KMS-11 (cell line): ENCODE results near the gene MTM1.

Experiments
- H2AFZ ChIP-seq: fragments of 200-600 bp; sonication (generic); 2 replicates; pipeline ENCODE4 v1.6.1; 2016; ENCODE audit warnings: antibody characterized with exemption, mixed run types, low read depth
- H3K27ac ChIP-seq: fragments of 200-600 bp; sonication (generic); 2 replicates; pipeline ENCODE4 v1.6.1; 2016; ENCODE audit warnings: mild to moderate bottlenecking, mixed run types
- H3K27me3 ChIP-seq: fragments of 200-600 bp; sonication (generic); 2 replicates; pipeline ENCODE4 v1.6.1; 2017; ENCODE audit warnings: mild to moderate bottlenecking, low read depth, mixed run types, moderate library complexity; ENCODE audit not compliant: insufficient read depth
- H3K36me3 ChIP-seq: fragments of 200-600 bp; sonication (generic); 2 replicates; pipeline ENCODE4 v1.6.1; 2017; ENCODE audit warnings: mild to moderate bottlenecking, mixed run types; ENCODE audit not compliant: insufficient read depth
- H3K4me1 ChIP-seq: fragments of 200-600 bp; sonication (generic); 2 replicates; pipeline ENCODE4 v1.6.1; 2016; ENCODE audit warnings: mild to moderate bottlenecking, low read depth, mixed run types; ENCODE audit not compliant: poor library complexity, severe bottlenecking
- H3K4me2 ChIP-seq: fragments of 200-600 bp; sonication (generic); 2 replicates; pipeline ENCODE4 v1.7.0; 2016; ENCODE audit warnings: mild to moderate bottlenecking, mixed run types
- H3K4me3 ChIP-seq: fragments of 200-600 bp; sonication (generic); IDR thresholded peaks from 2 replicates; pipeline ENCODE4 v1.6.1; 2017; ENCODE audit warnings: low read depth, low read length, mixed read lengths; ENCODE audit not compliant: insufficient read depth
- H3K79me2 ChIP-seq: fragments of 200-600 bp; sonication (generic); 2 replicates; pipeline ENCODE4 v1.6.1; 2016; ENCODE audit warnings: low read depth, mixed run types; ENCODE audit not compliant: insufficient read depth
- H3K9ac ChIP-seq: fragments of 200-600 bp; sonication (generic); 2 replicates; pipeline ENCODE4 v1.6.1; 2016; ENCODE audit warnings: mild to moderate bottlenecking, mixed run types
- H4K20me1 ChIP-seq: fragments of 200-600 bp; sonication (generic); 2 replicates; pipeline ENCODE4 v1.6.1; 2016; ENCODE audit warnings: mild to moderate bottlenecking, mixed run types; ENCODE audit not compliant: insufficient read depth
- CTCF ChIP-seq: fragments of 200-600 bp; sonication (generic); conservative IDR thresholded peaks from 2 replicates; pipeline ENCODE4 v1.6.1; 2017; ENCODE audit warnings: low read depth, mild to moderate bottlenecking, antibody characterized with exemption, low read length, moderate library complexity, mixed read lengths

The MTM1 gene

GRCh38 chrX:150692296-150692695 lies 123.9 kb downstream of the MTM1 start:
- Histone ChIP-seq H3K36me3 (no peaks in the 10 kb centered on the region), H3K4me2 (peak overlapping the region; percentile 69), H2AFZ (peak overlapping the region; percentile 44), H3K4me3 (no peak overlapping the region), H3K27me3 (no peaks in the 10 kb centered on the region), H3K79me2 (peaks cover 20% of the 10 kb centered on the region), H3K9ac (peak overlapping the region; percentile 51; the same call in 1 of the 2 replicates), H3K4me1 (peaks cover 40% of the 10 kb centered on the region), H3K27ac (peak overlapping the region; percentile 67; the same call in 1 of the 2 replicates), H4K20me1 (no peaks in the 10 kb centered on the region)
- no peak for TF ChIP-seq CTCF

- TF ChIP-seq CTCF: no peak
- H3K79me2 ChIP-seq: peaks cover 25% of the 10 kb centered on the region
- H3K4me2 ChIP-seq: peak within 1 kb of the TSS; percentile 69
- no peak within 1 kb of the TSS for H3K4me3 ChIP-seq
- H3K27me3 ChIP-seq: no peaks in the 10 kb centered on the region
- no peaks in the 10 kb centered on the region for H4K20me1 ChIP-seq
- H3K9ac ChIP-seq: peak within 1 kb of the TSS; percentile 51; the same call in 1 of the 2 replicates
- no peaks in the 10 kb centered on the region for H3K36me3 ChIP-seq
- peak within 1 kb of the TSS; percentile 79 for H3K27ac ChIP-seq
- H2AFZ ChIP-seq: peak within 1 kb of the TSS; percentile 44
- peaks cover 41% of the 10 kb centered on the region for H3K4me1 ChIP-seq
Measured at GRCh38 chrX:150692831-150693724, 124.7 kb downstream of the MTM1 start, which contains the start of gene MTMR1. Gene MTMR1, plus strand, starts transcription at chrX:150693396. Its CDS starts 135 bp downstream, at chrX:150693531.

GRCh38 chrX:150693725-150694574 lies 125.5 kb downstream of the MTM1 start:
- TF ChIP-seq CTCF: no peak
- Histone ChIP-seq H3K4me2 (peak overlapping the region; percentile 52), H3K79me2 (peaks cover 25% of the 10 kb centered on the region), H3K27ac (peak overlapping the region; percentile 79), H3K27me3 (no peaks in the 10 kb centered on the region), H3K9ac (peak overlapping the region; percentile 45; the same call in 1 of the 2 replicates), H4K20me1 (no peaks in the 10 kb centered on the region), H3K36me3 (no peaks in the 10 kb centered on the region), H3K4me3 (no peak overlapping the region), H3K4me1 (peaks cover 41% of the 10 kb centered on the region), H2AFZ (peak overlapping the region; percentile 42; the same call in 1 of the 2 replicates)

- H3K27me3 ChIP-seq: no peaks in the 10 kb centered on the region
- no peak for TF ChIP-seq CTCF
- H3K4me3 ChIP-seq: no peak overlapping the region
- no peaks in the 10 kb centered on the region for H3K36me3 ChIP-seq
- peak overlapping the region; percentile 52 for H3K4me2 ChIP-seq
- H4K20me1 ChIP-seq: no peaks in the 10 kb centered on the region
- H2AFZ ChIP-seq: no peak overlapping the region
- peak overlapping the region; percentile 79 for H3K27ac ChIP-seq
- no peak overlapping the region for H3K9ac ChIP-seq
- peaks cover 41% of the 10 kb centered on the region for H3K4me1 ChIP-seq
- H3K79me2 ChIP-seq: peaks cover 25% of the 10 kb centered on the region
Measured at GRCh38 chrX:150694738-150695410, 126.5 kb downstream of the MTM1 start.
